Measurements from ENCODE around the gene TCF12.

Gene TCF12

DNA sequence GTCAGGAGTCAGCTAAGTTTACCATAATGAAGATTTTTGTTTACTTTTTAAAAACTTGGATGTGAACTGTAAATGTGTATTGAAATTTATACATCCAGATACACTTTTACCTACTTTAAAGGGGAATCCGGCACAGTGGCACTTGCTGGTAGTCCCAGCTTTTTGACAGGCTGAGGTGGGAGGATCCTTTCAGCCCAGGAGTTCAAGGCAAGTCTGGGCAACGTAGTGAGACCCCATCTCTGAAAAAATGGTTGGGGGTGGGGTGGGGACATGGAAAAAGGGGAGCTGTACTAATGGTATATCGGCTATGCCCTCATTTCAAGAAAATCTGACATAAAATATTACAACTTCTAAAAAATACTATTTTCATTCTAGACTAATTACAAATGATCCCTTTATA, 362.0 kb downstream of the TCF12 start:
- Histone ChIP-seq H3K4me1 (ENCODE audit: insufficient read depth, insufficient read length) (no peaks in the 10 kb centered on the region), H3K9ac (ENCODE audit: insufficient read length, low read depth) (no peak overlapping the region), H3K4me3 (ENCODE audit: insufficient read length, low read depth) (no peak overlapping the region), H3K27me3 (ENCODE audit: insufficient read depth, insufficient read length) (no peaks in the 10 kb centered on the region), H3K9me3 (ENCODE audit: insufficient read depth, low read length) (no peaks in the 10 kb centered on the region), H3K36me3 (ENCODE audit: insufficient read depth, insufficient read length, low read length) (peaks cover 17% of the 10 kb centered on the region)
- TF ChIP-seq ZNF274 (IDR thresholded peaks at IDR 0.05; ENCODE audit: low read depth, low read length) (no peak), YY1 (IDR thresholded peaks at IDR 0.05; ENCODE audit: insufficient read depth, insufficient read length) (no peak), SUZ12 (IDR thresholded peaks at IDR 0.05; ENCODE audit: extremely low read depth, insufficient read depth, insufficient read length) (no peak)
- DNase-seq (ENCODE audit: low read depth, low spot score) = no peak

DNA sequence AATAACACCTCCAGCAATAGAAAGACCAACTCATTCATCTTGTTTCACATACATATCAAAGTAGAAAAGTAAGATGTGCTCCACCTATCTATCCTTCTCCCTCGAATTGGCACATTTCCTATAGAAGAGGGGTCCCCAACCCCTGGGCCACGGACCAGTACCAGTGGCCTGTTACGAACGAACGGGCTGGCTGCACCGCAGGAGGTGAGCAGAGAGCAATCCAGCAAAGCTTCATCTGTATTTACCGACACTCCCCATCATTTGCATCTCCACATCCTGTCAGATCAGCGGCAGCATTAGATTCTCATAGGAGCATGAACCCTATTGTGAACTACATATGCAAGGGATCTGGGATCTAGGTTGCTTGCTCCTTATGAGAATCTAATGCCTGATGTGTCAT, 362.9 kb downstream of the TCF12 start:
- no peak for DNase-seq (ENCODE audit: low read depth, low spot score)
- no peaks in the 10 kb centered on the region for H3K4me1 ChIP-seq (ENCODE audit: insufficient read depth, insufficient read length)
- peaks cover 17% of the 10 kb centered on the region for H3K36me3 ChIP-seq (ENCODE audit: insufficient read depth, insufficient read length, low read length)
- H3K9ac ChIP-seq (ENCODE audit: insufficient read length, low read depth) = no peak overlapping the region
- TF ChIP-seq SUZ12 (IDR thresholded peaks at IDR 0.05; ENCODE audit: extremely low read depth, insufficient read depth, insufficient read length) (no peak), YY1 (IDR thresholded peaks at IDR 0.05; ENCODE audit: insufficient read depth, insufficient read length) (no peak), ZNF274 (IDR thresholded peaks at IDR 0.05; ENCODE audit: low read depth, low read length) (no peak)
- no peak overlapping the region for H3K4me3 ChIP-seq (ENCODE audit: insufficient read length, low read depth)
- no peaks in the 10 kb centered on the region for H3K9me3 ChIP-seq (ENCODE audit: insufficient read depth, low read length)
- H3K27me3 ChIP-seq (ENCODE audit: insufficient read depth, insufficient read length) = no peaks in the 10 kb centered on the region

DNA sequence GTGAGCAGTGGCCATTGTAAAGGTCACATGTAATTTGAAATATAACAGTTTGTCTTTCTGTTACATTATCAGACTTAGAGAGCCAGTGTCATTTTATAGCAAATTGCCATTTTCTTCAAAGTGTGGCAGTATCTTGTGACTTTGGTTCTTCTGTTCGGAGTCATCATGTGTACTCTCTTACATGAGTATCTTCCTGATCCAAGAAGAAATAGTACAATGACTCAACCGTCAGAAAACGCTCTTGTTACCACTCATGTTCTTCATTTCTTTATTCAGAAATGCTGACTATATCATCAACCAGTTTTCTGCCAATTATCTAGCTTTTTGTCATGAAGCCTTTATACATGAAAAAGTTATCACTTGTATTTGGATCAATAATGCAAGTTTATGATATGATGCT, 364.2 kb downstream of the TCF12 start:
- Histone ChIP-seq H3K27me3 (ENCODE audit: insufficient read depth, insufficient read length) (no peaks in the 10 kb centered on the region), H3K9me3 (ENCODE audit: insufficient read depth, low read length) (no peaks in the 10 kb centered on the region), H3K4me1 (ENCODE audit: insufficient read depth, insufficient read length) (no peaks in the 10 kb centered on the region), H3K36me3 (ENCODE audit: insufficient read depth, insufficient read length, low read length) (peaks cover 17% of the 10 kb centered on the region), H3K4me3 (ENCODE audit: insufficient read length, low read depth) (no peak overlapping the region), H3K9ac (ENCODE audit: insufficient read length, low read depth) (no peak overlapping the region)
- TF ChIP-seq YY1 (IDR thresholded peaks at IDR 0.05; ENCODE audit: insufficient read depth, insufficient read length) (no peak), SUZ12 (IDR thresholded peaks at IDR 0.05; ENCODE audit: extremely low read depth, insufficient read depth, insufficient read length) (no peak), ZNF274 (IDR thresholded peaks at IDR 0.05; ENCODE audit: low read depth, low read length) (no peak)
- DNase-seq (ENCODE audit: low read depth, low spot score) = no peak

DNA sequence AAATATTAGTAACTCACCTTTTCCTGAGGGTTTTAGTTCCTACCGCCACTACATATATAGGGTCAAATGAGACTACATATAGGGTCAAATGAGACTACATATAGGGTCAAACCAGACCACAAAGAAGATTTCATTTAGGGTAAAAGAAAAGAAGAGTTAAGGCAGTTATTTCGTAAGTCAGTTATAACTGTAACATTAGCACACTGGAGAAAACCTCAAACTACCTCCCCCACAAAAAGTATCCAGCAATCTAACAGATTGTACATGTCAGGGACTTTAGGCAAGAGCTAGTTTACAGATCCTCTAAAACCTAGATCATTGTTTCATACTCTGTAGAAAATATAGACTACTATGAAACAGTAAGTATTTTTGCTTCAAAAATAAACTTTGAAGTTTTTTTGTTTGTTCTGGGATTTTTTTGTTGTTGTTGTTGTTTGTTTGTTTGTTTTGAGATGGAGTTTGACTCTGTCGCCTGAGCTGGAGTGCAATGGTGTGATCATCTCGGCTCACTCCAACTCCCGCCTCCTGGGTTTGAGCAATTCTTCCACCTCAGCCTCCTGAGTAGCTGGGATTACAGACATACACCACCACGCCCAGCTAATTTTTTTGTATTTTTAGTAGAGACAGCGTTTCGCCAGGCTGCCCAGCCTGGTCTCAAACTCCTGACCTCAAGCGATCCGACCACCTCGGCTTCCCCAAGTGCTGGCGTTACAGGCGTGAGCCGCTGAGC, 365.5 kb downstream of the TCF12 start:
- no peak overlapping the region for H3K9ac ChIP-seq (ENCODE audit: insufficient read length, low read depth)
- no peaks in the 10 kb centered on the region for H3K27me3 ChIP-seq (ENCODE audit: insufficient read depth, insufficient read length)
- no peak overlapping the region for H3K4me3 ChIP-seq (ENCODE audit: insufficient read length, low read depth)
- no peaks in the 10 kb centered on the region for H3K4me1 ChIP-seq (ENCODE audit: insufficient read depth, insufficient read length)
- DNase-seq (ENCODE audit: low read depth, low spot score) = no peak
- H3K9me3 ChIP-seq (ENCODE audit: insufficient read depth, low read length) = no peaks in the 10 kb centered on the region
- peaks cover 17% of the 10 kb centered on the region for H3K36me3 ChIP-seq (ENCODE audit: insufficient read depth, insufficient read length, low read length)
- TF ChIP-seq ZNF274 (IDR thresholded peaks at IDR 0.05; ENCODE audit: low read depth, low read length) (no peak), YY1 (IDR thresholded peaks at IDR 0.05; ENCODE audit: insufficient read depth, insufficient read length) (no peak), SUZ12 (IDR thresholded peaks at IDR 0.05; ENCODE audit: extremely low read depth, insufficient read depth, insufficient read length) (no peak)

DNA sequence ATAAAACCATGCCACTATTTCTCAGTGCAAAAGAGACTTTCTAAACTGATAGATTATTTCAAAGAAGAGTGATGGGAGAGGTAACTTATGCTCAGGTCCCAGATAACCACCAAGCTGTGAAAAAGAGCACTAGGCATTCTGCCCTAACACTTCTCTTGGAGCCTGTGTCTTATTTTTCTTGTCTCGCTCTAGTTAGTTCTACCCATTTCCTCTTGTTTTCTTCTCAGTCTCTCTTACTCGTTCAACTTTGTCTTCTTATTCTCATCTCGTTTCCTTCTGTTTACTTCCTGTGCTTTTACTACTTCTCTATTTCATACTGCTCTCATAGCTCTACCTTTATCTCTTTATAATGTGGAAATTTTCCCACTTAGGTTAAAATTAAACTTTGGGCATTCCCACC, 366.1 kb downstream of the TCF12 start:
- no peak overlapping the region for H3K9ac ChIP-seq (ENCODE audit: insufficient read length, low read depth)

DNA sequence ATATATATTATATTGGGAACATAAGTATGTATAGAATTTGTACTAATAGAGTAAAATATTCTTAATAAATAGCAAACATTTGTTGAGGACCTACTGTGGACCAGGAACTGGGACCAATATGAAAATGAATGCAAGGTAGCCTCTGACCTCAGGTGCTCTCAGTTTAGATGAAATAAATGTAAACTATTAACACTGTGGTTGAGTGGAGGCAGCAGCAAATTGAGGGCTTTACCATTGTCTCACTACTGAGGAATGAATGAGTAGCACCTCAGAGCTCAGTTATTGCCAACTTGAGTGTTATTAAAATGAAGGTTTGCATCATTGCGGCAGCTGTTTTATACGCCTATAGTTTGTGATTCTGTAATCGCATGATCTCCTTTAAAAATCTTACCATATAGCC, 366.9 kb downstream of the TCF12 start:
- no peaks in the 10 kb centered on the region for H3K4me1 ChIP-seq (ENCODE audit: insufficient read depth, insufficient read length)

More for the DNA sequence above, 366.1 kb downstream of the TCF12 start:
- H3K4me3 ChIP-seq (ENCODE audit: insufficient read length, low read depth) = no peak overlapping the region
- H3K4me1 ChIP-seq (ENCODE audit: insufficient read depth, insufficient read length) = no peaks in the 10 kb centered on the region
- no peak for DNase-seq (ENCODE audit: low read depth, low spot score)
- H3K36me3 ChIP-seq (ENCODE audit: insufficient read depth, insufficient read length, low read length) = peaks cover 17% of the 10 kb centered on the region
- H3K27me3 ChIP-seq (ENCODE audit: insufficient read depth, insufficient read length) = no peaks in the 10 kb centered on the region
- TF ChIP-seq SUZ12 (IDR thresholded peaks at IDR 0.05; ENCODE audit: extremely low read depth, insufficient read depth, insufficient read length) = no peak
- TF ChIP-seq ZNF274 (IDR thresholded peaks at IDR 0.05; ENCODE audit: low read depth, low read length) = no peak
- no peak for TF ChIP-seq YY1 (IDR thresholded peaks at IDR 0.05; ENCODE audit: insufficient read depth, insufficient read length)
- no peaks in the 10 kb centered on the region for H3K9me3 ChIP-seq (ENCODE audit: insufficient read depth, low read length)

DNA sequence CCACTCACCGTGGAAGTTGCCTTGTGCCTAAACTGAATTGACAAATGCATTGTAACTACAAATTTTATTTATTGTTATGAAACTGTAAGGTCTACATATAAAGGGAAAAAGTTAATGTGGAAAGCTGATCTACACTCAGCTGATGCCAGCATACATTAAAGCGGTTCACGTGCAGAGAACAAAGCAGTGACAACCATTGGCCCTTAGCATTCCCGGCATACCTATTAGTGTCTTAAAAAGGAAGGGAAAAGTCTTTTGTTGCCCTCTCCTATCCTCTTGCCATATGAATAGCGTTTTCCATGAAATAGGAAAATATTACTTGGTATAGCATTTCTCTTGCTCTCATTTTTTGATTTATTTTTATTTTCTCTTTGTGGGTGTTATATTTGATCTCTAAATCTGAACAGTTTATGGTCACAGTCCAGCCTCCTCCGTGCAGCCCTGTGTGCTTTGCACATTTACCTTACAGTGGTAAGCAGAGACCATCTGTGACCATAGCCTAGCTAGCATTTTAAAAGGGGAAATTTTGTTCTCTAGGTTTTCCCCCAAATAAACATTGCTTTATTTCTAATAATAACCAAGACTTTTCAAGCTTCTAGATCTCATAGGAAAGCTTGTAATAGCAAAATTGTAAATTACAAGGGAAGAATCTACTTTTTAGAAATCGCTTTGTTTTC, 368.1 kb downstream of the TCF12 start:
- no peaks in the 10 kb centered on the region for H3K4me1 ChIP-seq (ENCODE audit: insufficient read depth, insufficient read length)
- TF ChIP-seq SUZ12 (IDR thresholded peaks at IDR 0.05; ENCODE audit: extremely low read depth, insufficient read depth, insufficient read length) = no peak
- no peak for TF ChIP-seq YY1 (IDR thresholded peaks at IDR 0.05; ENCODE audit: insufficient read depth, insufficient read length)
- no peak for TF ChIP-seq ZNF274 (IDR thresholded peaks at IDR 0.05; ENCODE audit: low read depth, low read length)
- H3K36me3 ChIP-seq (ENCODE audit: insufficient read depth, insufficient read length, low read length) = peaks cover 18% of the 10 kb centered on the region
- no peak for DNase-seq (ENCODE audit: low read depth, low spot score)
- no peak overlapping the region for H3K4me3 ChIP-seq (ENCODE audit: insufficient read length, low read depth)
- H3K9me3 ChIP-seq (ENCODE audit: insufficient read depth, low read length) = no peaks in the 10 kb centered on the region
- no peak overlapping the region for H3K9ac ChIP-seq (ENCODE audit: insufficient read length, low read depth)
- H3K27me3 ChIP-seq (ENCODE audit: insufficient read depth, insufficient read length) = no peaks in the 10 kb centered on the region

More for the DNA sequence above, 366.9 kb downstream of the TCF12 start:
- H3K36me3 ChIP-seq (ENCODE audit: insufficient read depth, insufficient read length, low read length) = peaks cover 17% of the 10 kb centered on the region
- H3K9me3 ChIP-seq (ENCODE audit: insufficient read depth, low read length) = no peaks in the 10 kb centered on the region
- H3K9ac ChIP-seq (ENCODE audit: insufficient read length, low read depth) = no peak overlapping the region
- DNase-seq (ENCODE audit: low read depth, low spot score) = no peak
- H3K27me3 ChIP-seq (ENCODE audit: insufficient read depth, insufficient read length) = no peaks in the 10 kb centered on the region
- no peak overlapping the region for H3K4me3 ChIP-seq (ENCODE audit: insufficient read length, low read depth)
- TF ChIP-seq SUZ12 (IDR thresholded peaks at IDR 0.05; ENCODE audit: extremely low read depth, insufficient read depth, insufficient read length) (no peak), YY1 (IDR thresholded peaks at IDR 0.05; ENCODE audit: insufficient read depth, insufficient read length) (no peak), ZNF274 (IDR thresholded peaks at IDR 0.05; ENCODE audit: low read depth, low read length) (no peak)
